NCI-H1436 treated with DMSO at 0.1 percent for 48 hours (cell line): ENCODE measurements around the gene AKAP6.

Experiments
- DNase-seq: peaks from one replicate; lab custom pipeline; 2025; lab: John Stamatoyannopoulos, UW

The AKAP6 gene

GRCh38 chr14:32710731-32711680 is 381.9 kb downstream of the AKAP6 start:
- no peak for DNase-seq

GRCh38 chr14:32713856-32714255 is 384.8 kb downstream of the AKAP6 start:
- DNase-seq: no peak

GRCh38 chr14:32719601-32720000 is 390.5 kb downstream of the AKAP6 start:
- DNase-seq: no peak

- no peak for DNase-seq
Observed at GRCh38 chr14:32720927-32721326, 391.8 kb downstream of the AKAP6 start.

GRCh38 chr14:32722631-32723183 is 393.6 kb downstream of the AKAP6 start:
- DNase-seq: no peak

GRCh38 chr14:32724867-32725471 is 395.9 kb downstream of the AKAP6 start:
- no peak for DNase-seq

- DNase-seq: no peak
Observed at GRCh38 chr14:32726516-32726915, 397.4 kb downstream of the AKAP6 start.

GRCh38 chr14:32727832-32728231 is 398.7 kb downstream of the AKAP6 start:
- no peak for DNase-seq

GRCh38 chr14:32728526-32728925 is 399.4 kb downstream of the AKAP6 start:
- DNase-seq: no peak

GRCh38 chr14:32728976-32729375 is 399.9 kb downstream of the AKAP6 start:
- DNase-seq: no peak

GRCh38 chr14:32731249-32731648 is 402.2 kb downstream of the AKAP6 start:
- DNase-seq: no peak

- DNase-seq: no peak
Observed at GRCh38 chr14:32733015-32733414, 403.9 kb downstream of the AKAP6 start.

- no peak for DNase-seq
Observed at GRCh38 chr14:32734261-32734660, 405.2 kb downstream of the AKAP6 start.

- no peak for DNase-seq
Observed at GRCh38 chr14:32737621-32738020, 408.5 kb downstream of the AKAP6 start.

- no peak for DNase-seq
Observed at GRCh38 chr14:32738206-32738871, 409.2 kb downstream of the AKAP6 start.

GRCh38 chr14:32744811-32745445 is 415.8 kb downstream of the AKAP6 start:
- no peak for DNase-seq

- DNase-seq: no peak
Observed at GRCh38 chr14:32754209-32754608, 425.1 kb downstream of the AKAP6 start.

- no peak for DNase-seq
Observed at GRCh38 chr14:32756173-32756572, 427.1 kb downstream of the AKAP6 start.

GRCh38 chr14:32756775-32757174 is 427.7 kb downstream of the AKAP6 start:
- no peak for DNase-seq

- no peak for DNase-seq
Observed at GRCh38 chr14:32757568-32757967, 428.5 kb downstream of the AKAP6 start.

- DNase-seq: no peak
Observed at GRCh38 chr14:32761381-32761968, 432.4 kb downstream of the AKAP6 start.

GRCh38 chr14:32762886-32763285 is 433.8 kb downstream of the AKAP6 start:
- no peak for DNase-seq
